HepG2 (cell line): ENCODE data around the gene CCDC77. TPM values are rescaled to one million over a fixed set of nuclear protein-coding genes. Genes with fewer than 3 reads are reported as not detected.

Source experiments
- ETV6 ChIP-seq: sonication (generic); formaldehyde crosslinking; conservative IDR thresholded peaks from 2 replicates; pipeline ENCODE4 v1.4.0; 2020; ENCODE audit warnings: missing genetic modification reagents
- HNF4A ChIP-seq: sonication (generic); formaldehyde crosslinking; IDR thresholded peaks from 2 replicates; pipeline ENCODE4 v1.4.0; 2020; ENCODE audit warnings: missing genetic modification reagents
- NCOA2 ChIP-seq: sonication (generic); formaldehyde crosslinking; IDR thresholded peaks from 2 replicates; pipeline ENCODE4 v1.8.0; 2022; ENCODE audit warnings: inconsistent platforms
- SOX13 ChIP-seq, 3 experiments: fragments of 450-650 bp in 1 of 3; sonication (generic) in 1 of 3; formaldehyde crosslinking in 1 of 3; IDR thresholded peaks in 2 of 3; conservative IDR thresholded peaks in 1 of 3; 2 replicates each; pipeline versions ENCODE4 v1.5.0 to v1.6.1; 2016 to 2020; ENCODE audit warnings: antibody characterized with exemption in 1 of 3, mild to moderate bottlenecking in 1 of 3, missing compliant biosample characterization in 1 of 3, missing genetic modification reagents in 1 of 3, moderate library complexity in 1 of 3
- TAF1 ChIP-seq: sonication (generic); formaldehyde crosslinking; IDR thresholded peaks from 2 replicates; pipeline ENCODE4 v1.4.0; 2020; ENCODE audit warnings: missing genetic modification reagents
- TCF7L2 ChIP-seq: IDR thresholded peaks from 2 replicates; pipeline ENCODE4 v1.6.1; 2011; ENCODE audit warnings: mild to moderate bottlenecking, low read depth, low read length, moderate library complexity
- TOE1 ChIP-seq: sonication (generic); formaldehyde crosslinking; IDR thresholded peaks from 2 replicates; pipeline ENCODE4 v1.4.0; 2020; ENCODE audit warnings: mild to moderate bottlenecking, missing genetic modification reagents
- YEATS2 ChIP-seq: sonication (generic); formaldehyde crosslinking; IDR thresholded peaks from 2 replicates; pipeline ENCODE4 v1.4.0; 2020; ENCODE audit warnings: missing genetic modification reagents, borderline replicate concordance
- YEATS4 ChIP-seq: sonication (generic); formaldehyde crosslinking; IDR thresholded peaks from 2 replicates; pipeline ENCODE4 v1.4.0; 2020; ENCODE audit warnings: missing genetic modification reagents, borderline replicate concordance
- ZBTB20 ChIP-seq: sonication (generic); formaldehyde crosslinking; IDR thresholded peaks from 2 replicates; pipeline ENCODE4 v1.8.1; 2023; ENCODE audit warnings: missing genetic modification reagents, low read depth, mild to moderate bottlenecking, borderline replicate concordance
- ZFP1 ChIP-seq: IDR thresholded peaks from 2 replicates; pipeline ENCODE4 v1.6.1; 2016
- ZFYVE20 ChIP-seq: sonication (generic); formaldehyde crosslinking; IDR thresholded peaks from 2 replicates; pipeline ENCODE4 v1.8.0; 2023; ENCODE audit warnings: low read depth, mild to moderate bottlenecking, moderate library complexity, missing genetic modification reagents, borderline replicate concordance
- ZNF501 ChIP-seq: sonication (generic); formaldehyde crosslinking; IDR thresholded peaks from 2 replicates; pipeline ENCODE4 v1.5.1; 2020; ENCODE audit warnings: mild to moderate bottlenecking, moderate library complexity, missing genetic modification reagents
- ZNF510 ChIP-seq: sonication (generic); formaldehyde crosslinking; IDR thresholded peaks from 2 replicates; pipeline ENCODE4 v1.4.0; 2020; ENCODE audit warnings: low read depth, mild to moderate bottlenecking, missing genetic modification reagents
- ZNF773 ChIP-seq: sonication (generic); formaldehyde crosslinking; IDR thresholded peaks from 2 replicates; pipeline ENCODE4 v1.4.0; 2020; ENCODE audit warnings: missing genetic modification reagents, borderline replicate concordance
- ZNF780A ChIP-seq: sonication (generic); formaldehyde crosslinking; IDR thresholded peaks from 2 replicates; pipeline ENCODE4 v1.8.0; 2022; ENCODE audit warnings: mild to moderate bottlenecking, missing genetic modification reagents, moderate library complexity
- polyA plus RNA-seq, 8 experiments: library from polyadenylated mRNA; depleted of rRNA in 3 of 8; stranded (reverse) in 7 of 8; unstranded in 1 of 8; fragments of >200 nt; fragmentation: Illumina TruSeq in 4 of 8; extraction: Trizol in 4 of 8; gene quantifications; 2 replicates each; pipeline versions ENCODE4 v1.2.1 to v1.2.3, GENCODE V29; 2011 to 2016; ENCODE audit warnings: low read depth in 4 of 8, missing spikeins in 1 of 8, mixed read lengths in 1 of 8; ENCODE audit not compliant: insufficient read depth in 1 of 8
- total RNA-seq, 5 experiments: library from RNA; depleted of rRNA; stranded (reverse); fragments of >200 nt; fragmentation: Illumina TruSeq; extraction: Trizol; gene quantifications; 2 replicates each; pipeline ENCODE4 v1.2.3, GENCODE V29; 2016; ENCODE audit warnings: low read depth in 1 of 5
- TF ChIP-seq, protein P1 (sequence below): sonication (generic); formaldehyde crosslinking; IDR thresholded peaks from 2 replicates; pipeline ENCODE4 v1.4.0; 2020; ENCODE audit warnings: mild to moderate bottlenecking, missing genetic modification reagents, borderline replicate concordance
- TF ChIP-seq, protein P2 (sequence below): sonication (generic); formaldehyde crosslinking; IDR thresholded peaks from 2 replicates; pipeline ENCODE4 v1.5.0; 2020; ENCODE audit warnings: mild to moderate bottlenecking, missing genetic modification reagents
- TF ChIP-seq, protein P3 (sequence below): sonication (generic); formaldehyde crosslinking; IDR thresholded peaks from 2 replicates; pipeline ENCODE4 v1.4.0; 2020; ENCODE audit warnings: missing genetic modification reagents, borderline replicate concordance
- TF ChIP-seq, protein P4 (sequence below): sonication (generic); formaldehyde crosslinking; IDR thresholded peaks from 2 replicates; pipeline ENCODE4 v1.4.0; 2020; ENCODE audit warnings: mild to moderate bottlenecking, missing genetic modification reagents
- TF ChIP-seq, protein P5 (sequence below): sonication (generic); formaldehyde crosslinking; IDR thresholded peaks from 2 replicates; pipeline ENCODE4 v1.5.0; 2020; ENCODE audit warnings: missing genetic modification reagents

Gene CCDC77
- total and polyA plus RNA-seq, 2 of the 13 experiments (the other 11 are each of a cell fraction or from before 2014, with no cell fraction given), result 6.4 to 16.4 TPM

DNA sequence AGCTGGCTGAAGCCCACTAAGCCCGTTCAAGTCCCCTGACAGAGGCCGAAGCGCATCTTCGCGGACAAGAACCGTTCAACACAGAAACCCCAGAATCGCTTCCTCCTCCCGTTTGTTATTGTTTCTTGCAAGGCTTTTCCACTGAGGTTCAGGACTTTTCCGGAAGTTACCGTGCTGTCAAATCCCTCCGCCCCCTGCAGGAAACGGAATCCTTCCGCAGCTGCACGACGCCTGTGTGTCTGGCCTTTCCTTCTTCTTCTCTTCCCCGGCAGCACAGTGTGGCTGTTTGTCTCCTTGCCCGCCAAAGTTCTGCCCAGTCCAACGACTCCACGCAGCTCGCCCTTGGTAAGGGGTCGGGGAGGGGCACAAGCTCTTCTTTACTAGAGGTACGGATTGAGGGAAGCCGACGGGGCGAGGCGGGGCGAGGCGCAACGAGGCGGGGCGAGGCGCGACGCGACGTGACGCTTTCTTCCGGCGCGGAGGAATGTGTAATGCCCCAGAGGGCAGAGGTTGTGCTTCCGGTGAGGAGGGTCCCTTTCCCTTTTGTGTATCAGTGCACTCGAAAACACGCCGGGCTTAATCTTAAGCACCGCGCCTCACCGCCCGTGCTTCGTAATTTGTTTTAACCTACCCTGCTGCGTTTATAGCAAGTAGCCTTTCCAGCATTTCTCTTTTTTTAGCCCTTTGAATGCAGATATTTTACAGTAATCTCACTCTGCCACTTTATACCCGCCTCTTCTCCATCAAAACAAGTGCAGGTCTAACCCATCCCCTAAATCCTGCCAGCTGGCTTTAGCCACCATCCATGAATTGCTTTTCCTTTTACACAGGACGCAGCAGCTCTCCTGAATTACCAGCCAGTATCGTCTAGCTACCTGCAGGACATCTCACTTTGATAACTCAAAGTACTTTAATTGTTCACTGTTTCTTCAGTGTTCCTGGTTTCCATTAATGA lies 12.0 kb upstream of the CCDC77 start, which contains the start of gene KDM5A (continued):
- TF ChIP-seq SOX13 (IDR thresholded peaks at IDR 0.05) (no peak), SOX13 (CRISPR knock-in tag; conservative IDR thresholded peaks at IDR 0.05 in 1 of 2, IDR thresholded peaks at IDR 0.05 in 1 of 2) (peak in 1 of 2 experiments; percentile 21; a peak in 1 of 4 replicates), YEATS2 (CRISPR knock-in tag) (peak; percentile 89), ZNF773 (CRISPR knock-in tag) (no peak), ZFYVE20 (CRISPR knock-in tag) (no peak), NCOA2 (CRISPR knock-in tag) (no peak; the same call in 1 of the 2 replicates), TCF7L2 (no peak), YEATS4 (peak; percentile 84), ZNF510 (CRISPR knock-in tag) (no peak), ZNF501 (peak; percentile 74), ZFP1 (CRISPR knock-in tag) (peak; percentile 49; the same call in 1 of the 2 replicates), TAF1 (peak; percentile 84), ZNF780A (no peak), TOE1 (CRISPR knock-in tag) (no peak), ETV6 (CRISPR knock-in tag) (no peak), ZBTB20 (CRISPR knock-in tag) (peak; percentile 23; the same call in 1 of the 2 replicates), HNF4A (CRISPR knock-in tag) (no peak)
- TF ChIP-seq, protein P1, sequence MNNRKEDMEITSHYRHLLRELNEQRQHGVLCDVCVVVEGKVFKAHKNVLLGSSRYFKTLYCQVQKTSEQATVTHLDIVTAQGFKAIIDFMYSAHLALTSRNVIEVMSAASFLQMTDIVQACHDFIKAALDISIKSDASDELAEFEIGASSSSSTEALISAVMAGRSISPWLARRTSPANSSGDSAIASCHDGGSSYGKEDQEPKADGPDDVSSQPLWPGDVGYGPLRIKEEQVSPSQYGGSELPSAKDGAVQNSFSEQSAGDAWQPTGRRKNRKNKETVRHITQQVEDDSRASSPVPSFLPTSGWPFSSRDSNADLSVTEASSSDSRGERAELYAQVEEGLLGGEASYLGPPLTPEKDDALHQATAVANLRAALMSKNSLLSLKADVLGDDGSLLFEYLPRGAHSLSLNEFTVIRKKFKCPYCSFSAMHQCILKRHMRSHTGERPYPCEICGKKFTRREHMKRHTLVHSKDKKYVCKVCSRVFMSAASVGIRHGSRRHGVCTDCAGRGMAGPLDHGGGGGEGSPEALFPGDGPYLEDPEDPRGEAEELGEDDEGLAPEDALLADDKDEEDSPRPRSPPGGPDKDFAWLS (CRISPR knock-in tag), result no peak
- TF ChIP-seq, protein P2, sequence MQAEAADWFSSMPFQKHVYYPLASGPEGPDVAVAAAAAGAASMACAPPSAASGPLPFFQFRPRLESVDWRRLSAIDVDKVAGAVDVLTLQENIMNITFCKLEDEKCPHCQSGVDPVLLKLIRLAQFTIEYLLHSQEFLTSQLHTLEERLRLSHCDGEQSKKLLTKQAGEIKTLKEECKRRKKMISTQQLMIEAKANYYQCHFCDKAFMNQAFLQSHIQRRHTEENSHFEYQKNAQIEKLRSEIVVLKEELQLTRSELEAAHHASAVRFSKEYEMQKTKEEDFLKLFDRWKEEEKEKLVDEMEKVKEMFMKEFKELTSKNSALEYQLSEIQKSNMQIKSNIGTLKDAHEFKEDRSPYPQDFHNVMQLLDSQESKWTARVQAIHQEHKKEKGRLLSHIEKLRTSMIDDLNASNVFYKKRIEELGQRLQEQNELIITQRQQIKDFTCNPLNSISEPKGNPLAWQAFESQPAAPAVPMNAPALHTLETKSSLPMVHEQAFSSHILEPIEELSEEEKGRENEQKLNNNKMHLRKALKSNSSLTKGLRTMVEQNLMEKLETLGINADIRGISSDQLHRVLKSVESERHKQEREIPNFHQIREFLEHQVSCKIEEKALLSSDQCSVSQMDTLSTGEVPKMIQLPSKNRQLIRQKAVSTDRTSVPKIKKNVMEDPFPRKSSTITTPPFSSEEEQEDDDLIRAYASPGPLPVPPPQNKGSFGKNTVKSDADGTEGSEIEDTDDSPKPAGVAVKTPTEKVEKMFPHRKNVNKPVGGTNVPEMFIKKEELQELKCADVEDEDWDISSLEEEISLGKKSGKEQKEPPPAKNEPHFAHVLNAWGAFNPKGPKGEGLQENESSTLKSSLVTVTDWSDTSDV, result 0 out of 2 replicates have a peak, but pooled peaks have one; percentile 18
- TF ChIP-seq, protein P3, sequence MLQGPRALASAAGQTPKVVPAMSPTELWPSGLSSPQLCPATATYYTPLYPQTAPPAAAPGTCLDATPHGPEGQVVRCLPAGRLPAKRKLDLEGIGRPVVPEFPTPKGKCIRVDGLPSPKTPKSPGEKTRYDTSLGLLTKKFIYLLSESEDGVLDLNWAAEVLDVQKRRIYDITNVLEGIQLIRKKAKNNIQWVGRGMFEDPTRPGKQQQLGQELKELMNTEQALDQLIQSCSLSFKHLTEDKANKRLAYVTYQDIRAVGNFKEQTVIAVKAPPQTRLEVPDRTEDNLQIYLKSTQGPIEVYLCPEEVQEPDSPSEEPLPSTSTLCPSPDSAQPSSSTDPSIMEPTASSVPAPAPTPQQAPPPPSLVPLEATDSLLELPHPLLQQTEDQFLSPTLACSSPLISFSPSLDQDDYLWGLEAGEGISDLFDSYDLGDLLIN, result no peak
- TF ChIP-seq, protein P4, sequence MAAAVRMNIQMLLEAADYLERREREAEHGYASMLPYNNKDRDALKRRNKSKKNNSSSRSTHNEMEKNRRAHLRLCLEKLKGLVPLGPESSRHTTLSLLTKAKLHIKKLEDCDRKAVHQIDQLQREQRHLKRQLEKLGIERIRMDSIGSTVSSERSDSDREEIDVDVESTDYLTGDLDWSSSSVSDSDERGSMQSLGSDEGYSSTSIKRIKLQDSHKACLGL (CRISPR knock-in tag), result peak; percentile 48; the same call in 1 of the 2 replicates
- TF ChIP-seq, protein P5, sequence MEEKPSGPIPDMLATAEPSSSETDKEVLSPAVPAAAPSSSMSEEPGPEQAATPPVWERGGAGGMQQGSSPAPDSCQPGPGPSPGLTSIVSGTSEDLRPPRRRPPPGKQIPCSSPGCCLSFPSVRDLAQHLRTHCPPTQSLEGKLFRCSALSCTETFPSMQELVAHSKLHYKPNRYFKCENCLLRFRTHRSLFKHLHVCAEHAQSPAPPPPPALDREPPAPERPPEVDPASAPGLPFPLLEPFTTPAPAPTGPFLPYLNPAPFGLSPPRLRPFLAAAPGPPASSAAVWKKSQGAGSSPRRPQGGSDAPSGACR (CRISPR knock-in tag), result peak; percentile 64; the same call in 1 of the 2 replicates
